ENCODE data around the gene ZFP91. TPM values are rescaled to one million over a fixed set of nuclear protein-coding genes. Genes with fewer than 3 reads are reported as not detected.

ZFP91 gene
- total RNA-seq, 2 experiments from 2014 or later: 48.8 to 60.9 TPM

- Mint-ChIP-seq H3K36me3 (ENCODE audit: low read depth) (peaks cover 64% of the 10 kb centered on the region), H3K27ac (peak within 1 kb of the TSS; percentile 57), H3K4me1 (peaks cover 23% of the 10 kb centered on the region), H3K9me3 (no peaks in the 10 kb centered on the region), H3K27me3 (no peaks in the 10 kb centered on the region), H3K4me3 (no peak within 1 kb of the TSS)
- DNase-seq: no peak
- ChIA-PET CTCF (interaction anchor here (0.7 kb wide), 1 partner anchor 12 kb away, joined by 3 read pairs; no protein-coding TSS in a partner anchor), POLR2A (no interaction called here)
Measured at GRCh38 chr11:58622344-58622743, 43.5 kb downstream of the ZFP91 start, which contains the start of gene CNTF. TSS of gene CNTF (plus strand) at chr11:58622665. CDS start at chr11:58622753, 88 bp downstream.

GRCh38 chr11:58625086-58625485 lies 46.2 kb downstream of the ZFP91 start:
- POLR2A ChIA-PET: no interaction called here
- H3K4me1 Mint-ChIP-seq: peaks cover 20% of the 10 kb centered on the region
- CTCF ChIA-PET: interaction anchor here (1.3 kb wide), 1 partner anchor 22 kb away, joined by 3 read pairs; no protein-coding TSS in a partner anchor
- H3K4me3 Mint-ChIP-seq: no peak overlapping the region
- no peaks in the 10 kb centered on the region for H3K9me3 Mint-ChIP-seq
- H3K36me3 Mint-ChIP-seq (ENCODE audit: low read depth): peaks cover 44% of the 10 kb centered on the region
- no peaks in the 10 kb centered on the region for H3K27me3 Mint-ChIP-seq
- H3K27ac Mint-ChIP-seq: no peak overlapping the region
- DNase-seq: no peak

- Mint-ChIP-seq H3K4me3 (no peak overlapping the region), H3K9me3 (no peaks in the 10 kb centered on the region), H3K36me3 (ENCODE audit: low read depth) (peaks cover 40% of the 10 kb centered on the region), H3K4me1 (peaks cover 15% of the 10 kb centered on the region), H3K27me3 (no peaks in the 10 kb centered on the region), H3K27ac (no peak overlapping the region)
- ChIA-PET CTCF (interaction anchor here (0.6 to 1.4 kb wide), 4 partner anchors 23 to 1913 kb away, joined by 3 read pairs; no protein-coding TSS in a partner anchor), POLR2A (no interaction called here)
- no peak for DNase-seq
Measured at GRCh38 chr11:58625826-58626460, 47.1 kb downstream of the ZFP91 start.

GRCh38 chr11:58626934-58627483 lies 48.1 kb downstream of the ZFP91 start:
- peaks cover 35% of the 10 kb centered on the region for H3K36me3 Mint-ChIP-seq (ENCODE audit: low read depth)
- no peak for DNase-seq
- POLR2A ChIA-PET: no interaction called here
- no peak overlapping the region for H3K27ac Mint-ChIP-seq
- CTCF ChIA-PET: interaction anchor here (0.5 to 1.4 kb wide), 3 partner anchors 49 to 58 kb away, joined by 3 read pairs; no protein-coding TSS in a partner anchor
- H3K4me3 Mint-ChIP-seq: no peak overlapping the region
- H3K27me3 Mint-ChIP-seq: no peaks in the 10 kb centered on the region
- H3K4me1 Mint-ChIP-seq: peaks cover 7% of the 10 kb centered on the region
- H3K9me3 Mint-ChIP-seq: no peaks in the 10 kb centered on the region

GRCh38 chr11:58628446-58628845 lies 49.6 kb downstream of the ZFP91 start:
- no peak overlapping the region for H3K4me3 Mint-ChIP-seq
- no peak for DNase-seq
- H3K4me1 Mint-ChIP-seq: no peaks in the 10 kb centered on the region
- peaks cover 21% of the 10 kb centered on the region for H3K36me3 Mint-ChIP-seq (ENCODE audit: low read depth)
- POLR2A ChIA-PET: no interaction called here
- H3K9me3 Mint-ChIP-seq: no peaks in the 10 kb centered on the region
- CTCF ChIA-PET: interaction anchor here (0.6 to 3.2 kb wide), 6 partner anchors 10 to 842 kb away, joined by 3 to 13 read pairs (median 3); no protein-coding TSS in a partner anchor
- H3K27ac Mint-ChIP-seq: no peak overlapping the region
- H3K27me3 Mint-ChIP-seq: no peaks in the 10 kb centered on the region

- H3K9me3 Mint-ChIP-seq: no peaks in the 10 kb centered on the region
- H3K36me3 Mint-ChIP-seq (ENCODE audit: low read depth): peaks cover 10% of the 10 kb centered on the region
- H3K27ac Mint-ChIP-seq: no peak overlapping the region
- no peaks in the 10 kb centered on the region for H3K4me1 Mint-ChIP-seq
- H3K4me3 Mint-ChIP-seq: no peak overlapping the region
- H3K27me3 Mint-ChIP-seq: no peaks in the 10 kb centered on the region
- POLR2A ChIA-PET: no interaction called here
- CTCF ChIA-PET: interaction anchor here (0.6 to 3.2 kb wide), 11 partner anchors 8 to 926 kb away, joined by 3 to 13 read pairs (median 4); no protein-coding TSS in a partner anchor
- DNase-seq: peak; percentile 18
Measured at GRCh38 chr11:58629857-58630256, 51.0 kb downstream of the ZFP91 start.

- H3K4me3 Mint-ChIP-seq: no peak overlapping the region
- H3K27ac Mint-ChIP-seq: no peak overlapping the region
- POLR2A ChIA-PET: interaction anchor here (0.7 kb wide), 1 partner anchor 41 kb away, joined by 11 read pairs; no protein-coding TSS in a partner anchor
- DNase-seq: no peak
- no peaks in the 10 kb centered on the region for H3K9me3 Mint-ChIP-seq
- no peaks in the 10 kb centered on the region for H3K27me3 Mint-ChIP-seq
- CTCF ChIA-PET: interaction anchor here (3.2 kb wide), 1 partner anchor 13 kb away, joined by 13 read pairs; no protein-coding TSS in a partner anchor
- H3K4me1 Mint-ChIP-seq: no peaks in the 10 kb centered on the region
- H3K36me3 Mint-ChIP-seq (ENCODE audit: low read depth): peaks cover 7% of the 10 kb centered on the region
Measured at GRCh38 chr11:58631378-58631777, 52.5 kb downstream of the ZFP91 start.

GRCh38 chr11:58632510-58632909 lies 53.6 kb downstream of the ZFP91 start:
- ChIA-PET CTCF (interaction anchor here (0.6 to 0.9 kb wide), 3 partner anchors 20 to 603 kb away, joined by 3 to 4 read pairs (median 3); no protein-coding TSS in a partner anchor), POLR2A (no interaction called here)
- Mint-ChIP-seq H3K4me3 (no peak overlapping the region), H3K9me3 (no peaks in the 10 kb centered on the region), H3K27ac (no peak overlapping the region), H3K4me1 (no peaks in the 10 kb centered on the region), H3K27me3 (no peaks in the 10 kb centered on the region), H3K36me3 (ENCODE audit: low read depth) (peaks cover 3% of the 10 kb centered on the region)
- DNase-seq: no peak

GRCh38 chr11:58636587-58636986 lies 57.7 kb downstream of the ZFP91 start:
- no peaks in the 10 kb centered on the region for H3K9me3 Mint-ChIP-seq
- H3K27ac Mint-ChIP-seq: no peak overlapping the region
- no peak overlapping the region for H3K4me3 Mint-ChIP-seq
- POLR2A ChIA-PET: no interaction called here
- CTCF ChIA-PET: interaction anchor here (0.6 to 1.0 kb wide), 2 partner anchors 15 to 499 kb away, joined by 3 read pairs; no protein-coding TSS in a partner anchor
- peaks cover 14% of the 10 kb centered on the region for H3K4me1 Mint-ChIP-seq
- no peaks in the 10 kb centered on the region for H3K36me3 Mint-ChIP-seq (ENCODE audit: low read depth)
- no peak for DNase-seq
- no peaks in the 10 kb centered on the region for H3K27me3 Mint-ChIP-seq

GRCh38 chr11:58637371-58637770 lies 58.5 kb downstream of the ZFP91 start:
- H3K9me3 Mint-ChIP-seq: no peaks in the 10 kb centered on the region
- H3K27me3 Mint-ChIP-seq: no peaks in the 10 kb centered on the region
- H3K36me3 Mint-ChIP-seq (ENCODE audit: low read depth): no peaks in the 10 kb centered on the region
- peaks cover 14% of the 10 kb centered on the region for H3K4me1 Mint-ChIP-seq
- no peak overlapping the region for H3K4me3 Mint-ChIP-seq
- H3K27ac Mint-ChIP-seq: no peak overlapping the region
- POLR2A ChIA-PET: no interaction called here
- CTCF ChIA-PET: interaction anchor here (0.6 to 1.0 kb wide), 3 partner anchors 11 to 498 kb away, joined by 3 read pairs; no protein-coding TSS in a partner anchor
- no peak for DNase-seq

GRCh38 chr11:58639103-58639502 lies 60.2 kb downstream of the ZFP91 start:
- no peaks in the 10 kb centered on the region for H3K27me3 Mint-ChIP-seq
- H3K4me3 Mint-ChIP-seq: no peak overlapping the region
- ChIA-PET POLR2A (no interaction called here), CTCF (interaction anchor here (0.9 to 1.7 kb wide), 3 partner anchors 10 to 71 kb away, joined by 3 to 5 read pairs (median 3); no protein-coding TSS in a partner anchor)
- no peak for DNase-seq
- H3K4me1 Mint-ChIP-seq: peaks cover 14% of the 10 kb centered on the region
- no peaks in the 10 kb centered on the region for H3K36me3 Mint-ChIP-seq (ENCODE audit: low read depth)
- no peak overlapping the region for H3K27ac Mint-ChIP-seq
- no peaks in the 10 kb centered on the region for H3K9me3 Mint-ChIP-seq

GRCh38 chr11:58639669-58640068 lies 60.8 kb downstream of the ZFP91 start:
- Mint-ChIP-seq H3K27ac (no peak overlapping the region), H3K9me3 (no peaks in the 10 kb centered on the region), H3K4me1 (peaks cover 14% of the 10 kb centered on the region), H3K4me3 (no peak overlapping the region), H3K36me3 (ENCODE audit: low read depth) (no peaks in the 10 kb centered on the region), H3K27me3 (no peaks in the 10 kb centered on the region)
- POLR2A ChIA-PET: no interaction called here
- no peak for DNase-seq
- CTCF ChIA-PET: interaction anchor here (1.1 to 1.7 kb wide), 3 partner anchors 10 to 72 kb away, joined by 3 to 5 read pairs (median 4); no protein-coding TSS in a partner anchor

Data from activated CD4-positive, alpha-beta T cell treated with anti-CD3 and anti-CD28 coated beads, Interleukin-2, amount 10 ng/mL, durations not matched to agents 7 days and 5 days (primary cell).